Fibroblast of peridontal ligament (primary cell): ENCODE measurements around the gene IL32.

Experiments
- DNase-seq: peaks from one replicate; pipeline ENCODE4 v3.0.0-alpha.2; 2010; ENCODE audit errors: extremely low read depth

Gene IL32

GRCh38 chr16:3115561-3115960, 50.1 kb downstream of the IL32 start:
- DNase-seq: no peak

DNA sequence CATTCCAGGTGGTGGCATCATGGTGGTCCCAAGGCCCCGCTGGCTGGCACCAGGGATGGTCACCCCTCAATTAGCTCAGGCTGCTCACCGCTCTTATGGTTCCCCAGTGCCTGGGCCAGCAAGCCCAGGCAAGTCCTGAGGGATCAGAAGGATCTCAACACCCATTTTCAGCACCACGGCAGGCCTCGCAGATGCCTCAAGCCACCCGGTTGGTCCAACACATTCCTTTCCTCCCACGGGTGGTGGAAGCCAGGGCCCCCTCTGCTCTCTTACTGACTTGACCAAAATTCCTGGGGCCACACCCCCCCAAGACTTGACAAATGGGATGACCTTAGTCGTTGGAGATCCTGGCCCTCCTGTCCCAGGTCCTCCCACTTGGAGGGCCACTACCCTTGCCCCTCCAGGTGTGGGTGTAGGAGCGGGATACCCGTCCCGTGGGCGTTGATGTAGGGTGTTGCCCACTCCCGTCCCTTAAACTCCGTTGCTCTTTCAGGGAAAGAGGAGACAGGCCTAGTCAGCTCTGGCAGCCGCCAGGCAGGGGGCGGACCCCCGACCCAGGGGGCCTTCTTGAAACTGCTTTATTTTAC, 52.9 kb downstream of the IL32 start:
- no peak for DNase-seq

DNA sequence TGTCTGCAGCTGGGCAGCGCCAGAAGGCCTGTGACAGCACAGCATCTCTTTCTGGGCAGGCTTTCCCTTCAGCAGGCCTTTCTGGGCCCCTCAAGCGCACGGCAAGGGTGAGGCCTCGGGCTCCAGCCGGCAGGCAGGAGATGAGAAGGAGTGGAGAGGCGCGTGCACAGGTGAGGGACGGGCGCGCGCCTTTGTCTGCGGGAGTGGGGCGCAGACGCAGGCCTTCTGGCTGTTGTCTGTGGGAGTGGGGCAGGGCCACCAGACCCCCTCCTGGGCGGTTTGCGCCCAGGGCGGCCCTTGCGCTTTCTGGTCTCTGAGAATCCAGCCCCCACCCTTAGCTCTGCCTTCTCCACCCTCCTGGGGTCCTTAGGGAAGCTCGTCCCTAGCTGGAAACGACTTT, 53.4 kb downstream of the IL32 start:
- no peak for DNase-seq
